Right renal cortex interstitium (tissue), 3 donors: ENCODE data around the gene CTDNEP1. TPM values are rescaled to one million over a fixed set of nuclear protein-coding genes. Genes with fewer than 3 reads are reported as not detected.

ENCODE experiments used
- polyA plus RNA-seq, 3 donors: library from polyadenylated mRNA; unstranded; fragments of 120-200 nt; gene quantifications; one replicate each; pipeline ENCODE4 v1.2.1, GENCODE V29; 2013; ENCODE audit not compliant: insufficient read length in 3 of 3

The CTDNEP1 gene
- polyA plus RNA-seq, 3 donors, result 142 to 144 (median 142) TPM

Other genes with a start within 250 kb of the CTDNEP1 start
- 100 to 1,000 TPM; 162 to 188 (median 171) TPM for gene RNASEK, start 239.1 kb downstream of the CTDNEP1 start, polyA plus RNA-seq
- gene BCL6B, start 228.7 kb downstream of the CTDNEP1 start, polyA plus RNA-seq, result 10 to 100 TPM; 25.3 to 27.7 (median 25.4) TPM
- 1 to 10 TPM; 2.4 to 3.3 (median 2.4) TPM for gene SLC16A13, start 215.7 kb downstream of the CTDNEP1 start, polyA plus RNA-seq
- gene SLC16A11, start 207.6 kb downstream of the CTDNEP1 start, polyA plus RNA-seq, result under 1 TPM; 0.29 to 0.55 (median 0.34) TPM
- 1 to 10 TPM; 1.2 to 1.9 (median 1.6) TPM for gene CLEC10A, start 171.5 kb downstream of the CTDNEP1 start, polyA plus RNA-seq
- 1 to 10 TPM; 1.2 to 1.5 (median 1.4) TPM for gene ASGR2, start 136.9 kb downstream of the CTDNEP1 start, polyA plus RNA-seq
- 1 to 10 TPM; 5.3 to 6.7 (median 5.7) TPM for gene ASGR1, start 72.4 kb downstream of the CTDNEP1 start, polyA plus RNA-seq
- gene DLG4, start 31.9 kb downstream of the CTDNEP1 start, polyA plus RNA-seq, result 10 to 100 TPM; 22.5 to 25.2 (median 22.8) TPM
- gene ACADVL, start 31.8 kb downstream of the CTDNEP1 start, polyA plus RNA-seq, result 100 to 1,000 TPM; 371 to 476 (median 439) TPM
- gene DVL2, start 17.2 kb downstream of the CTDNEP1 start, polyA plus RNA-seq, result 10 to 100 TPM; 44.4 to 52.4 (median 44.8) TPM
- gene PHF23, start 12.3 kb downstream of the CTDNEP1 start, polyA plus RNA-seq, result 10 to 100 TPM; 51.1 to 60.7 (median 53.7) TPM
- 100 to 1,000 TPM; 466 to 495 (median 468) TPM for gene GABARAP, start 9.3 kb downstream of the CTDNEP1 start, polyA plus RNA-seq
- gene ELP5, start 481 bp upstream of the CTDNEP1 start, polyA plus RNA-seq, result 10 to 100 TPM; 48.1 to 53.1 (median 51.8) TPM
- 10 to 100 TPM; 37.3 to 47.0 (median 46.1) TPM for gene CLDN7, start 10.7 kb upstream of the CTDNEP1 start, polyA plus RNA-seq
- 1 to 10 TPM; 1.6 to 2.2 (median 2.0) TPM for gene SLC2A4, start 30.0 kb upstream of the CTDNEP1 start, polyA plus RNA-seq
- 1 to 10 TPM; 1.8 to 3.1 (median 2.8) TPM for gene YBX2, start 42.9 kb upstream of the CTDNEP1 start, polyA plus RNA-seq
- 100 to 1,000 TPM; 280 to 329 (median 326) TPM for gene EIF5A, start 55.9 kb upstream of the CTDNEP1 start, polyA plus RNA-seq
- 10 to 100 TPM; 85.8 to 96.1 (median 87.8) TPM for gene GPS2, start 63.6 kb upstream of the CTDNEP1 start, polyA plus RNA-seq
- gene NEURL4, start 77.6 kb upstream of the CTDNEP1 start, polyA plus RNA-seq, result 10 to 100 TPM; 23.4 to 27.7 (median 24.7) TPM
- gene ACAP1, start 84.8 kb upstream of the CTDNEP1 start, polyA plus RNA-seq, result 1 to 10 TPM; 4.6 to 6.0 (median 5.7) TPM
- gene KCTD11, start 100.4 kb upstream of the CTDNEP1 start, polyA plus RNA-seq, result 10 to 100 TPM; 11.7 to 12.7 (median 11.7) TPM
- gene TMEM95, start 103.4 kb upstream of the CTDNEP1 start, polyA plus RNA-seq, result not detected
- 1 to 10 TPM; 4.4 to 5.2 (median 4.8) TPM for gene TNK1, start 129.4 kb upstream of the CTDNEP1 start, polyA plus RNA-seq
- 10 to 100 TPM; 24.3 to 30.9 (median 28.6) TPM for gene PLSCR3, start 142.8 kb upstream of the CTDNEP1 start, polyA plus RNA-seq
- gene TMEM256, start 152.4 kb upstream of the CTDNEP1 start, polyA plus RNA-seq, result 10 to 100 TPM; 82.4 to 93.2 (median 86.5) TPM
- 10 to 100 TPM; 16.8 to 18.6 (median 18.2) TPM for gene NLGN2, start 156.1 kb upstream of the CTDNEP1 start, polyA plus RNA-seq
- gene SPEM1, start 168.6 kb upstream of the CTDNEP1 start, polyA plus RNA-seq, result not detected
- not detected for gene SPEM2, start 173.9 kb upstream of the CTDNEP1 start, polyA plus RNA-seq
- gene SPEM3, start 177.1 kb upstream of the CTDNEP1 start, polyA plus RNA-seq, result not detected
- gene TMEM102, start 183.7 kb upstream of the CTDNEP1 start, polyA plus RNA-seq, result 1 to 10 TPM; 3.6 to 4.4 (median 4.2) TPM
- gene FGF11, start 187.8 kb upstream of the CTDNEP1 start, polyA plus RNA-seq, result 1 to 10 TPM; 5.5 to 6.8 (median 6.6) TPM
- 10 to 100 TPM; 10.1 to 11.0 (median 10.9) TPM for gene CHRNB1, start 193.3 kb upstream of the CTDNEP1 start, polyA plus RNA-seq
- 10 to 100 TPM; 35.9 to 38.0 (median 37.6) TPM for gene ZBTB4, start 227.9 kb upstream of the CTDNEP1 start, polyA plus RNA-seq
- under 1 TPM in 1 of 3 donors, not detected in 2; 0.10 TPM for gene SLC35G6, start 229.7 kb upstream of the CTDNEP1 start, polyA plus RNA-seq
- gene POLR2A, start 232.6 kb upstream of the CTDNEP1 start, polyA plus RNA-seq, result 100 to 1,000 TPM; 108 to 118 (median 118) TPM